Activated CD8-positive, alpha-beta T cell treated with anti-CD3 and anti-CD28 coated beads for 36 hours (primary cell): ENCODE measurements around the gene CELA3A. TPM values are rescaled to one million over a fixed set of nuclear protein-coding genes. Genes with fewer than 3 reads are reported as not detected.
"Not testable (repeated sequence)": the region's sequence is repeated elsewhere in the genome, so short reads cannot be mapped to it uniquely, and the experiment has no call there.

Experiments
- ATAC-seq: fragments of 200-7000 bp; cut with Tn5 transposase; one replicate; pipeline ENCODE4 v1.10.0; 2021; ENCODE audit warnings: mild to moderate bottlenecking, moderate library complexity
- CTCF ChIA-PET: fragments of 350-600 bp; sonication (Branson Sonifier 250); formaldehyde crosslinking; loops from one replicate; lab custom pipeline; 2021; ENCODE audit warnings: antibody characterized with exemption; lab: Charles Lee
- POLR2A ChIA-PET: fragments of 350-600 bp; sonication (Branson Sonifier 250); formaldehyde crosslinking; loops from one replicate; lab custom pipeline; 2021; ENCODE audit warnings: antibody characterized with exemption; lab: Charles Lee
- DNase-seq: peaks from one replicate; pipeline ENCODE4 v3.0.0-alpha.2; 2020
- H3K27ac Mint-ChIP-seq: one replicate; pipeline ENCODE4 v1.8.0; 2021; ENCODE audit warnings: mild to moderate bottlenecking, mixed read lengths
- H3K27me3 Mint-ChIP-seq: one replicate; pipeline ENCODE4 v1.8.0; 2021; ENCODE audit warnings: mixed read lengths
- H3K36me3 Mint-ChIP-seq: one replicate; pipeline ENCODE4 v1.8.0; 2021; ENCODE audit warnings: low read depth, mixed read lengths
- H3K4me1 Mint-ChIP-seq: one replicate; pipeline ENCODE4 v1.8.0; 2021; ENCODE audit warnings: low read depth, mixed read lengths
- H3K4me3 Mint-ChIP-seq: one replicate; pipeline ENCODE4 v1.8.0; 2021; ENCODE audit warnings: mild to moderate bottlenecking, moderate library complexity, mixed read lengths
- H3K9me3 Mint-ChIP-seq: one replicate; pipeline ENCODE4 v1.8.0; 2021; ENCODE audit warnings: mixed read lengths
- CTCF ChIP-seq: fragments of 200-600 bp; IDR thresholded peaks from one replicate; pipeline ENCODE4 v1.8.0; 2022; ENCODE audit warnings: antibody characterized with exemption, mild to moderate bottlenecking
- intact Hi-C: fragments of 100-400 bp; cut with micrococcal nuclease; formaldehyde crosslinking; loops from one replicate; pipeline ENCODE4 v1.10.0; 2022
- total RNA-seq, 2 experiments: library from RNA; stranded (reverse); gene quantifications; one replicate each; pipeline ENCODE4 v1.2.3, GENCODE V29; 2021

CELA3A gene
- total RNA-seq, 2 experiments from 2014 or later, result not detected

GRCh38 chr1:22026924-22027289 lies 25.4 kb downstream of the CELA3A start:
- H3K4me3 Mint-ChIP-seq, result peak overlapping the region; percentile 86
- ChIA-PET POLR2A (interaction anchor here (0.7 to 12.6 kb wide), 3 partner anchors 13 to 74 kb away, joined by 3 to 218 read pairs (median 128); partner anchors contain the start of gene CDC42), CTCF (interaction anchor here (0.7 kb wide), 1 partner anchor 13 kb away, joined by 3 read pairs; no protein-coding TSS in a partner anchor)
- intact Hi-C loops, result no loop called here
- peak overlapping the region; percentile 99 for H3K27ac Mint-ChIP-seq
- peaks cover 10% of the 10 kb centered on the region for H3K36me3 Mint-ChIP-seq
- H3K27me3 Mint-ChIP-seq, result no peaks in the 10 kb centered on the region
- H3K9me3 Mint-ChIP-seq, result no peaks in the 10 kb centered on the region
- H3K4me1 Mint-ChIP-seq, result peaks cover 58% of the 10 kb centered on the region
- no peak for ATAC-seq
- no peak for DNase-seq
- TF ChIP-seq CTCF, result no peak

GRCh38 chr1:22030057-22030456 lies 28.6 kb downstream of the CELA3A start:
- ChIA-PET POLR2A (interaction anchor here (0.8 to 12.6 kb wide), 3 partner anchors 9 to 24 kb away, joined by 3 to 218 read pairs (median 128); partner anchors contain the start of gene CDC42), CTCF (interaction anchor here (1.5 to 4.5 kb wide), 2 partner anchors 9 to 75 kb away, joined by 3 to 32 read pairs; no protein-coding TSS in a partner anchor)
- Mint-ChIP-seq H3K36me3 (peaks cover 12% of the 10 kb centered on the region), H3K4me1 (peaks cover 47% of the 10 kb centered on the region), H3K27me3 (no peaks in the 10 kb centered on the region), H3K4me3 (no peak overlapping the region), H3K9me3 (no peaks in the 10 kb centered on the region), H3K27ac (peak overlapping the region; percentile 1)
- ATAC-seq (no peak), DNase-seq (no peak)
- no peak for TF ChIP-seq CTCF
- intact Hi-C loops, result no loop called here

- ATAC-seq (no peak), DNase-seq (no peak)
- Mint-ChIP-seq H3K4me1 (peaks cover 47% of the 10 kb centered on the region), H3K27me3 (no peaks in the 10 kb centered on the region), H3K36me3 (peaks cover 12% of the 10 kb centered on the region), H3K9me3 (no peaks in the 10 kb centered on the region), H3K27ac (no peak overlapping the region), H3K4me3 (no peak overlapping the region)
- ChIA-PET CTCF (interaction anchor here (1.0 to 4.5 kb wide), 3 partner anchors 8 to 75 kb away, joined by 3 to 32 read pairs (median 3); partner anchors contain the start of gene CDC42), POLR2A (interaction anchor here (0.8 to 12.6 kb wide), 4 partner anchors 9 to 36 kb away, joined by 3 to 218 read pairs (median 66); partner anchors contain the start of gene CDC42)
- intact Hi-C loops, result no loop called here
- TF ChIP-seq CTCF, result no peak
Observed at GRCh38 chr1:22030473-22030872, 29.0 kb downstream of the CELA3A start.

DNA sequence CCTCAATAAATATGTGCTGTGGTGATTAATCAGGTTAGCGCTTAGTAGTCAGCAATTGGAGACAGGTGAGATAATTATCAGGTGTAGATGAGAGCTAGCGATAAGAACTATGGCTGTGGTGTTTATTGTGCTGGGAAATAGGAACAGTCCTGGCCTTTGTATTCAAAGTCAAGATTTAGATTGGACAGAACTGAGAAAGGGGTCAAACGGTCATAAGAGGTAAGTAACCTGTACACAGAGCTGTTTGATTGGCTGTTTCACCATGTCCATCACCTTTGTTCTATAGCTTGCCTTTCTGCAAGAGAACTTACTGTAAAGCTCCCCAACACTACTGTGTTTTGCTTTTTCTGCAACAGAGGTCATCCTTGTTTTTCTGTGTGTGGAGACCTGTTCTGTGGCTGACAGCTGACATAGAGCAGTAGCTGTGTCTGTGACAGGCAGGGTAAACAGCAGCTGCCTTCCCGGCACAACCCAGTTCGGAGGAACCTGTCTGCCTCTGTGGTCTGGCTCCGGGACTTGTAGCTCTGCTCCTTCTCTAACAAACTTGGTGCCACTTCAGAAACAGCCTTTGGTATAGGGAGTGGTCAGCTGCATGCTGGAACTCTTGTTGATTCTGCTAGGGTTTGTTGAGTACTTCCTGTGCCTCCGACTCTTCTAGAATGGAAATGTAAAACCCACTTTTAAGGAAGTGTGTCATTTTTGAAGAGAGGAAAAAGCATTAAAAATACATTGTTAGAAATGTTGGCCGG lies 29.9 kb downstream of the CELA3A start:
- DNase-seq, result peak; percentile 32
- Mint-ChIP-seq H3K36me3 (peaks cover 10% of the 10 kb centered on the region), H3K4me1 (peaks cover 44% of the 10 kb centered on the region), H3K27me3 (no peaks in the 10 kb centered on the region), H3K27ac (peak overlapping the region; percentile 77), H3K4me3 (no peak overlapping the region), H3K9me3 (no peaks in the 10 kb centered on the region)
- no peak for TF ChIP-seq CTCF
- ChIA-PET CTCF (interaction anchor here (0.8 to 4.5 kb wide), 6 partner anchors 7 to 74 kb away, joined by 3 to 32 read pairs (median 4); partner anchors contain the start of gene CDC42), POLR2A (interaction anchor here (1.2 to 12.6 kb wide), 3 partner anchors 8 to 35 kb away, joined by 4 to 218 read pairs (median 128); partner anchors contain the start of gene CDC42)
- intact Hi-C loops, result no loop called here
- peak; percentile 35 for ATAC-seq

GRCh38 chr1:22034834-22035233 lies 33.4 kb downstream of the CELA3A start:
- ChIA-PET CTCF (interaction anchor here (0.7 kb wide), 1 partner anchor 378 kb away, joined by 3 read pairs; no protein-coding TSS in a partner anchor), POLR2A (interaction anchor here (1.3 to 10.2 kb wide), 3 partner anchors 7 to 18 kb away, joined by 3 to 128 read pairs (median 5); partner anchors contain the start of gene CDC42)
- H3K36me3 Mint-ChIP-seq, H3K27ac Mint-ChIP-seq, H3K9me3 Mint-ChIP-seq, intact Hi-C loops, ATAC-seq, H3K4me3 Mint-ChIP-seq, H3K27me3 Mint-ChIP-seq, DNase-seq: not testable (repeated sequence)
- H3K4me1 Mint-ChIP-seq, result peaks cover 40% of the 10 kb centered on the region
